Stimulated activated CD8-positive, alpha-beta memory T cell treated with anti-CD3 and anti-CD28 coated beads, Interleukin-7, amount 100 ng/mL, for 1 hour (primary cell): ENCODE results near the gene OR12D3.
"Not testable (repeated sequence)": the region's sequence is repeated elsewhere in the genome, so short reads cannot be mapped to it uniquely, and the experiment has no call there.

Experiments used
- DNase-seq, 2 donors: peaks; one replicate each; pipeline ENCODE4 v3.0.0-alpha.2; 2020; ENCODE audit warnings: low read depth in 2 of 2

Gene OR12D3

GRCh38 chr6:29375191-29375590 lies at the start of gene OR12D3:
TSS of gene OR12D3 (minus strand) at chr6:29375291. CDS start at chr6:29375287, 4 bp downstream.
- DNase-seq, result no peak

GRCh38 chr6:29424575-29424974 lies 49.5 kb upstream of the OR12D3 start:
- DNase-seq, result no peak

GRCh38 chr6:29424168-29424567 lies 49.1 kb upstream of the OR12D3 start:
- DNase-seq, result no peak

- DNase-seq, result no peak
These were observed 44.4 kb upstream of the OR12D3 start for GRCh38 chr6:29419516-29419915.

- DNase-seq, result no peak
These were observed 39.5 kb upstream of the OR12D3 start, which contains the start of gene OR12D1 for GRCh38 chr6:29414588-29414987. TSS of gene OR12D1 (plus strand) at chr6:29414928.

GRCh38 chr6:29403801-29404200 lies 28.7 kb upstream of the OR12D3 start:
- no peak for DNase-seq

- DNase-seq, result no peak
These were observed 24.4 kb upstream of the OR12D3 start for GRCh38 chr6:29399525-29399924.

GRCh38 chr6:29395331-29395730 lies 20.2 kb upstream of the OR12D3 start, which contains the start of gene OR12D2:
TSS of gene OR12D2 (plus strand) at chr6:29395631. CDS start at chr6:29396700, 1,069 bp downstream.
- no peak for DNase-seq

- DNase-seq, result no peak
These were observed 13.4 kb upstream of the OR12D3 start for GRCh38 chr6:29388533-29388932.

- no peak for DNase-seq
These were observed 912 bp upstream of the OR12D3 start for GRCh38 chr6:29376003-29376402.

GRCh38 chr6:29368765-29369164 lies 6.3 kb downstream of the OR12D3 start, which contains the start of gene OR5V1:
TSS of gene OR5V1 (minus strand) at chr6:29368865. CDS start at chr6:29356195, 12,670 bp downstream.
- DNase-seq, result no peak

GRCh38 chr6:29355603-29356002 lies 19.5 kb downstream of the OR12D3 start:
- DNase-seq, result no peak

- DNase-seq, result no peak
These were observed 20.1 kb downstream of the OR12D3 start for GRCh38 chr6:29354980-29355379.

GRCh38 chr6:29349348-29349747 lies 25.7 kb downstream of the OR12D3 start:
- not testable (repeated sequence) for DNase-seq

GRCh38 chr6:29345380-29345779 lies 29.7 kb downstream of the OR12D3 start:
- no peak for DNase-seq

- no peak for DNase-seq
These were observed 38.8 kb downstream of the OR12D3 start for GRCh38 chr6:29336269-29336668.

GRCh38 chr6:29332676-29333075 lies 42.4 kb downstream of the OR12D3 start:
- DNase-seq, result no peak

- DNase-seq, result no peak
These were observed 49.3 kb downstream of the OR12D3 start for GRCh38 chr6:29325777-29326176.
